HG03521 (cell line): ENCODE results near the gene CLTB.
"Not testable (repeated sequence)": the region's sequence is repeated elsewhere in the genome, so short reads cannot be mapped to it uniquely, and the experiment has no call there.

Source experiments
- ATAC-seq: cut with Tn5 transposase; IDR thresholded peaks from one replicate; pipeline ENCODE4 v1.9.1; 2021; ENCODE audit warnings: mild to moderate bottlenecking, moderate library complexity; ENCODE audit not compliant: unreplicated experiment

Gene CLTB

GRCh38 chr5:176429972-176430371 is 13.6 kb upstream of the CLTB start:
- no peak for ATAC-seq

- no peak for ATAC-seq
These were observed 11.6 kb upstream of the CLTB start for GRCh38 chr5:176427971-176428370.

GRCh38 chr5:176426876-176427275 is 10.5 kb upstream of the CLTB start:
- ATAC-seq: no peak

- no peak for ATAC-seq
These were observed 9.5 kb upstream of the CLTB start for GRCh38 chr5:176425791-176426190.

GRCh38 chr5:176425138-176425537 is 8.8 kb upstream of the CLTB start:
- no peak for ATAC-seq

GRCh38 chr5:176424181-176424580 is 7.8 kb upstream of the CLTB start:
- ATAC-seq: no peak

- ATAC-seq: no peak
These were observed 4.7 kb upstream of the CLTB start for GRCh38 chr5:176420972-176421544.

- ATAC-seq: no peak
These were observed 3.7 kb upstream of the CLTB start for GRCh38 chr5:176420086-176420485.

GRCh38 chr5:176418251-176418650 is 1.9 kb upstream of the CLTB start:
- ATAC-seq: no peak

GRCh38 chr5:176416965-176417364 is 626 bp upstream of the CLTB start:
- ATAC-seq: no peak

- no peak for ATAC-seq
These were observed 943 bp downstream of the CLTB start for GRCh38 chr5:176415240-176415951.

- no peak for ATAC-seq
These were observed 1.6 kb downstream of the CLTB start for GRCh38 chr5:176414704-176415103.

- ATAC-seq: no peak
These were observed 2.6 kb downstream of the CLTB start for GRCh38 chr5:176413709-176414191.

- ATAC-seq: no peak
These were observed 3.1 kb downstream of the CLTB start for GRCh38 chr5:176413255-176413565.

GRCh38 chr5:176412517-176413254 is 3.7 kb downstream of the CLTB start:
- no peak for ATAC-seq

GRCh38 chr5:176410486-176411180 is 5.7 kb downstream of the CLTB start:
- no peak for ATAC-seq

- ATAC-seq: no peak
These were observed 6.6 kb downstream of the CLTB start for GRCh38 chr5:176409765-176410164.

- ATAC-seq: no peak
These were observed 7.7 kb downstream of the CLTB start for GRCh38 chr5:176408590-176408989.

GRCh38 chr5:176408252-176408573 is 8.1 kb downstream of the CLTB start:
- not testable (repeated sequence) for ATAC-seq

GRCh38 chr5:176407456-176408251 is 8.7 kb downstream of the CLTB start:
- ATAC-seq: no peak
